ENCODE measurements around the gene CRKL. TPM values are rescaled to one million over a fixed set of nuclear protein-coding genes. Genes with fewer than 3 reads are reported as not detected.

The CRKL gene
- total and polyA plus RNA-seq, 2 of the 4 experiments (the other 2 are of a cell fraction): 20.6 to 35.5 TPM

- H4K5ac ChIP-seq (ENCODE audit: low read depth, low read length): no peak overlapping the region
- dilution Hi-C loops (cut with HindIII; ENCODE audit: low sequenced_read_pairs, unreplicated experiment) (no loop called here), intact Hi-C loops (cut with micrococcal nuclease) (no loop called here), in situ Hi-C loops (cut with MboI; ENCODE audit: low sequenced_read_pairs) (no loop called here)
- DNase-seq: peak; percentile 67
- H3K27me3 ChIP-seq (ENCODE audit: control insufficient read depth, insufficient read depth, low read length): no peaks in the 10 kb centered on the region; the same call in 1 of the 2 replicates
- WGBS, 2 experiments (ENCODE audit: extremely low coverage in 2 of 2, insufficient read length in 1 of 2): 16% methylated on average over 6 of the region's 39 CpGs; no CpG with 5 or more reads in 1 of the 2 experiments
- H2BK15ac ChIP-seq (ENCODE audit: low read depth, low read length): no peak overlapping the region
- no peak overlapping the region for H3K9ac ChIP-seq (ENCODE audit: low read depth, low read length)
- H3K14ac ChIP-seq (replicated peaks; ENCODE audit: low read depth, low read length): no peak overlapping the region
- H3K4me2 ChIP-seq (ENCODE audit: low read depth, low read length): peak overlapping the region; percentile 27
- H2BK20ac ChIP-seq (ENCODE audit: low read depth, low read length): no peak overlapping the region
- peak overlapping the region; percentile 91 for H2AFZ ChIP-seq (replicated peaks; ENCODE audit: low read length, poor library complexity)
- H3K23ac ChIP-seq (ENCODE audit: low read depth, low read length): no peak overlapping the region
- BruUV-seq (replicated peaks): no TSS peak
- H3K56ac ChIP-seq (ENCODE audit: extremely low read depth, insufficient read depth, low read length): no peak overlapping the region
- H3K4me3 ChIP-seq (ENCODE audit: insufficient read depth, low read depth, low read length): peak overlapping the region; percentile 10; the same call in 1 of the 2 replicates
- H4K20me1 ChIP-seq (ENCODE audit: insufficient read depth, low read length): no peaks in the 10 kb centered on the region
- ATAC-seq (ENCODE audit: low read depth): peak; percentile 40
- TF ChIP-seq USF2 (IDR thresholded peaks at IDR 0.05; ENCODE audit: low read depth, low read length) (peak; percentile 80), RAD21 (IDR thresholded peaks at IDR 0.05; ENCODE audit: low read length) (no peak)
- no peak overlapping the region for H2BK120ac ChIP-seq (ENCODE audit: low read depth, low read length)
- peaks cover 10% of the 10 kb centered on the region for H3K9me3 ChIP-seq (ENCODE audit: control insufficient read depth, insufficient read depth, low read length)
- H3K18ac ChIP-seq (ENCODE audit: low read depth, low read length): no peak overlapping the region
- H2BK5ac ChIP-seq (ENCODE audit: low read depth, low read length, poor library complexity, severe bottlenecking): no peak overlapping the region
- H3K4me1 ChIP-seq (ENCODE audit: control insufficient read depth, insufficient read depth, low read length): peaks cover 11% of the 10 kb centered on the region
- H4K8ac ChIP-seq (ENCODE audit: low read depth in 2 of 2, low read length in 2 of 2): peak overlapping the region; percentile 23 to 28; a peak in 1 of 4 replicates
- H2AK9ac ChIP-seq (replicated peaks; ENCODE audit: low read depth, low read length, poor library complexity): peak overlapping the region; percentile 5
- ChIA-PET POLR2A (ENCODE audit: unreplicated experiment) (no interaction called here), CTCF (no interaction called here)
- H3K27ac ChIP-seq (ENCODE audit: insufficient read depth, low read length): no peak overlapping the region
- no peak overlapping the region for H2AK5ac ChIP-seq (ENCODE audit: low read depth, low read length)
- H4K91ac ChIP-seq (ENCODE audit: insufficient read depth, low read depth, low read length): no peak overlapping the region
- H3K4ac ChIP-seq (ENCODE audit: low read depth, low read length): 0 out of 2 replicates have a peak overlapping the region, but pooled peaks have one; percentile 22
- peaks cover 25 to 35% of the 10 kb centered on the region in 2 experiments for H3K79me1 ChIP-seq (ENCODE audit: low read depth in 1 of 2, low read length in 2 of 2)
- peaks cover 4% of the 10 kb centered on the region; the same call in 1 of the 2 replicates for H3K36me3 ChIP-seq (ENCODE audit: control insufficient read depth, insufficient read depth, low read length)
- H3K9me1 ChIP-seq (ENCODE audit: insufficient read depth, low read length): peaks cover 28% of the 10 kb centered on the region
These were observed 62.1 kb downstream of the CRKL start for GRCh38 chr22:20979243-20979809.

Data from IMR-90 (cell line).